Effector memory CD4-positive, alpha-beta T cell (primary cell): ENCODE data around the gene LRRC71.
A peak's percentile ranks its signal among the peaks of the same experiment; 100 is the strongest.

Experiments used
- DNase-seq, 3 donors: peaks; one replicate each; pipeline ENCODE4 v3.0.0-alpha.2; 2020
- H3K27ac ChIP-seq: 2 replicates; pipeline ENCODE4 v1.7.0; 2013; ENCODE audit warnings: mild to moderate bottlenecking, low read length, moderate library complexity; ENCODE audit not compliant: insufficient read depth, poor library complexity, severe bottlenecking
- H3K27me3 ChIP-seq: replicated peaks from 2 replicates; pipeline ENCODE4 v1.7.0; 2013; ENCODE audit warnings: mild to moderate bottlenecking, low read length; ENCODE audit not compliant: insufficient read depth, control insufficient read depth, poor library complexity, severe bottlenecking
- H3K36me3 ChIP-seq: 2 replicates; pipeline ENCODE4 v1.7.0; 2013; ENCODE audit warnings: mild to moderate bottlenecking, low read length, moderate library complexity; ENCODE audit not compliant: control insufficient read depth, insufficient read depth
- H3K4me1 ChIP-seq: 2 replicates; pipeline ENCODE4 v1.7.0; 2013; ENCODE audit warnings: low read length, mild to moderate bottlenecking; ENCODE audit not compliant: control insufficient read depth, insufficient read depth, poor library complexity, severe bottlenecking
- H3K4me3 ChIP-seq: 2 replicates; pipeline ENCODE4 v1.7.0; 2013; ENCODE audit warnings: low read length, low read depth, mild to moderate bottlenecking; ENCODE audit not compliant: insufficient read depth, poor library complexity, severe bottlenecking
- H3K9me3 ChIP-seq: 2 replicates; pipeline ENCODE4 v1.7.0; 2013; ENCODE audit warnings: mild to moderate bottlenecking, low read length, moderate library complexity; ENCODE audit not compliant: control insufficient read depth

LRRC71 gene

GRCh38 chr1:156892190-156893047 is 28.0 kb upstream of the LRRC71 start:
- Histone ChIP-seq H3K4me3 (peak overlapping the region; percentile 26), H3K36me3 (no peaks in the 10 kb centered on the region), H3K9me3 (no peaks in the 10 kb centered on the region), H3K27me3 (peaks cover 24% of the 10 kb centered on the region), H3K4me1 (peaks cover 17% of the 10 kb centered on the region), H3K27ac (no peak overlapping the region)
- peak; percentile 58 to 72 (median 59) for DNase-seq

GRCh38 chr1:156893048-156893953 is 27.1 kb upstream of the LRRC71 start, which contains the start of gene PEAR1:
PEAR1 (plus strand) TSS chr1:156893718; CDS start chr1:156903927, 10,209 bp downstream.
- Histone ChIP-seq H3K4me3 (peak within 1 kb of the TSS; percentile 26), H3K9me3 (no peaks in the 10 kb centered on the region), H3K27ac (no peak within 1 kb of the TSS), H3K27me3 (peaks cover 26% of the 10 kb centered on the region), H3K4me1 (peaks cover 17% of the 10 kb centered on the region), H3K36me3 (no peaks in the 10 kb centered on the region)
- DNase-seq: no peak

GRCh38 chr1:156894001-156894400 is 26.4 kb upstream of the LRRC71 start:
- no peak overlapping the region for H3K27ac ChIP-seq
- no peak for DNase-seq
- H3K27me3 ChIP-seq: peaks cover 26% of the 10 kb centered on the region
- peaks cover 17% of the 10 kb centered on the region for H3K4me1 ChIP-seq
- H3K9me3 ChIP-seq: no peaks in the 10 kb centered on the region
- H3K4me3 ChIP-seq: no peak overlapping the region
- H3K36me3 ChIP-seq: no peaks in the 10 kb centered on the region

- no peaks in the 10 kb centered on the region for H3K36me3 ChIP-seq
- peaks cover 26% of the 10 kb centered on the region for H3K27me3 ChIP-seq
- peaks cover 17% of the 10 kb centered on the region for H3K4me1 ChIP-seq
- H3K27ac ChIP-seq: no peak overlapping the region
- H3K9me3 ChIP-seq: no peaks in the 10 kb centered on the region
- no peak for DNase-seq
- no peak overlapping the region for H3K4me3 ChIP-seq
These were observed 25.5 kb upstream of the LRRC71 start for GRCh38 chr1:156894711-156895454.

- H3K9me3 ChIP-seq: no peaks in the 10 kb centered on the region
- peaks cover 26% of the 10 kb centered on the region for H3K27me3 ChIP-seq
- no peak for DNase-seq
- H3K36me3 ChIP-seq: no peaks in the 10 kb centered on the region
- H3K27ac ChIP-seq: no peak overlapping the region
- peaks cover 17% of the 10 kb centered on the region for H3K4me1 ChIP-seq
- H3K4me3 ChIP-seq: no peak overlapping the region
These were observed 25.0 kb upstream of the LRRC71 start for GRCh38 chr1:156895455-156895812.

GRCh38 chr1:156895927-156896326 is 24.5 kb upstream of the LRRC71 start:
- Histone ChIP-seq H3K27ac (no peak overlapping the region), H3K4me3 (no peak overlapping the region), H3K4me1 (peaks cover 17% of the 10 kb centered on the region), H3K36me3 (no peaks in the 10 kb centered on the region), H3K9me3 (no peaks in the 10 kb centered on the region), H3K27me3 (peaks cover 26% of the 10 kb centered on the region)
- DNase-seq: no peak

- Histone ChIP-seq H3K36me3 (no peaks in the 10 kb centered on the region), H3K27me3 (peaks cover 26% of the 10 kb centered on the region), H3K27ac (no peak overlapping the region), H3K4me3 (no peak overlapping the region), H3K9me3 (no peaks in the 10 kb centered on the region), H3K4me1 (peaks cover 17% of the 10 kb centered on the region)
- DNase-seq: no peak
These were observed 23.9 kb upstream of the LRRC71 start for GRCh38 chr1:156896490-156897033.

- Histone ChIP-seq H3K36me3 (no peaks in the 10 kb centered on the region), H3K27ac (no peak overlapping the region), H3K4me3 (no peak overlapping the region), H3K9me3 (no peaks in the 10 kb centered on the region), H3K4me1 (peaks cover 14% of the 10 kb centered on the region), H3K27me3 (peaks cover 26% of the 10 kb centered on the region)
- DNase-seq: no peak
These were observed 23.2 kb upstream of the LRRC71 start for GRCh38 chr1:156897078-156897825.

- Histone ChIP-seq H3K27me3 (peaks cover 20% of the 10 kb centered on the region), H3K9me3 (no peaks in the 10 kb centered on the region), H3K27ac (no peak overlapping the region), H3K4me1 (peaks cover 6% of the 10 kb centered on the region), H3K36me3 (no peaks in the 10 kb centered on the region), H3K4me3 (no peak overlapping the region)
- DNase-seq: no peak
These were observed 22.3 kb upstream of the LRRC71 start for GRCh38 chr1:156898161-156898566.
